GM21723 (cell line): ENCODE measurements around the gene SFTPD.

Experiments
- ATAC-seq: cut with Tn5 transposase; IDR thresholded peaks from one replicate; pipeline ENCODE4 v1.9.1; 2021; ENCODE audit warnings: mild to moderate bottlenecking, moderate library complexity; ENCODE audit not compliant: unreplicated experiment

Gene SFTPD

GRCh38 chr10:79946271-79947082, 2.4 kb downstream of the SFTPD start:
- no peak for ATAC-seq

GRCh38 chr10:79944428-79945395, 4.2 kb downstream of the SFTPD start:
- no peak for ATAC-seq

GRCh38 chr10:79943871-79944270, 5.0 kb downstream of the SFTPD start:
- ATAC-seq = no peak

GRCh38 chr10:79942261-79943185, 6.4 kb downstream of the SFTPD start:
- ATAC-seq = no peak

- ATAC-seq = no peak
Measured at GRCh38 chr10:79941585-79942210, 7.2 kb downstream of the SFTPD start.

GRCh38 chr10:79941146-79941545, 7.8 kb downstream of the SFTPD start:
- no peak for ATAC-seq

GRCh38 chr10:79940431-79940830, 8.5 kb downstream of the SFTPD start:
- no peak for ATAC-seq

- ATAC-seq = no peak
Measured at GRCh38 chr10:79939969-79940368, 8.9 kb downstream of the SFTPD start.

GRCh38 chr10:79938728-79939406, 10.0 kb downstream of the SFTPD start:
- peak; percentile 78 for ATAC-seq

- no peak for ATAC-seq
Measured at GRCh38 chr10:79937701-79938151, 11.2 kb downstream of the SFTPD start.

- no peak for ATAC-seq
Measured at GRCh38 chr10:79936625-79937615, 12.0 kb downstream of the SFTPD start.

- ATAC-seq = no peak
Measured at GRCh38 chr10:79933961-79934360, 14.9 kb downstream of the SFTPD start.

GRCh38 chr10:79932841-79933379, 16.0 kb downstream of the SFTPD start:
- no peak for ATAC-seq

GRCh38 chr10:79932307-79932706, 16.6 kb downstream of the SFTPD start:
- no peak for ATAC-seq

GRCh38 chr10:79930751-79931150, 18.2 kb downstream of the SFTPD start:
- ATAC-seq = no peak

- no peak for ATAC-seq
Measured at GRCh38 chr10:79930267-79930666, 18.6 kb downstream of the SFTPD start.

- ATAC-seq = peak; percentile 93
Measured at GRCh38 chr10:79929409-79929904, 19.4 kb downstream of the SFTPD start.

- no peak for ATAC-seq
Measured at GRCh38 chr10:79928028-79928583, 20.8 kb downstream of the SFTPD start.
